ENCODE measurements around the gene TMEM221. TPM values are rescaled to one million over a fixed set of nuclear protein-coding genes. Genes with fewer than 3 reads are reported as not detected.
"Not testable (repeated sequence)": the region's sequence is repeated elsewhere in the genome, so short reads cannot be mapped to it uniquely, and the experiment has no call there.

Gene TMEM221
- polyA plus RNA-seq (ENCODE audit: insufficient read length): 1.5 TPM

DNA sequence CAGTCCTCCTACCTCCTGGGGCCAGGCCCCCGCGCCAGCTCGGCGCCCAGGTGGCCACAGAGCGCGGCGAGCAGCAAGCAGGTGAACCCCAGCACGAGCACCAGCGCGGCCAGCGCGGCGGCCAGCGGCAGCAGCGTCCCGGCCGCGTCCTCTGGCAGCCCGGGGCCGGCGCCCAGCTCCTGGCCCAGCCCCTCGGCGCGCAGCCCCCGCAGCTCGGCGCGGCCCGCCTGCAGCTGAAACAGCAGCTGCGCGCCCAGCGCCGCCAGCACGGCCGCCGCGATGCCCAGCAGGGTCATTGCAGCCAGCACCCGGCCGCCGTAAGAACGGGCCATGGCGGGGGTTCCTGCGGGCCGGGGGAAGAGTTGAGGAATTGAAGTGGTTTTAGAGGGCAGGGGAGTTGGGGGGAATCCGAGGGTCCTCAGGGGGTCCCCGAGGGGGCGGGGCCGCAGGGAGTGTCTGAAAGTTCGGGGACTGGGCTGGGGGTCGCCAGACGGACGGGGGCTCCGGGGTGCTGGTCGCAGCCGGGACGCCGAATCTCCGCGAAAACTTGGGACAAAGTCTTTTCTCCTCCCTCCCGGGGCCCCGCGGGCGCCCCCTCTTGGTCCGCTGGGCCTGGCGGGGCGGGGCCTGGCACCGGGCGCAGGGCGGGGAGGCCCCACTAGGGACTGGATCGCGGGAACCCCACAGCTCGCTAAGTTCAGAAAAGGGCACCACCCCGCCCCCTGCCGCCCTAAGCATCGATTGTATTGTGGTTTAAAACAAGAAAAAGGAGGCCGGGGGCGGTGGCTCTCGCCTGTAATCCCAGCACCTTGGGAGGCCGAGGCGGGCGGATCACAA is at the start of gene TMEM221:
Gene TMEM221, minus strand, starts transcription at position 538 of the 837 bp plus-strand sequence. Its CDS starts 206 bp downstream, at position 332.
- peak; percentile 43 for DNase-seq

DNA sequence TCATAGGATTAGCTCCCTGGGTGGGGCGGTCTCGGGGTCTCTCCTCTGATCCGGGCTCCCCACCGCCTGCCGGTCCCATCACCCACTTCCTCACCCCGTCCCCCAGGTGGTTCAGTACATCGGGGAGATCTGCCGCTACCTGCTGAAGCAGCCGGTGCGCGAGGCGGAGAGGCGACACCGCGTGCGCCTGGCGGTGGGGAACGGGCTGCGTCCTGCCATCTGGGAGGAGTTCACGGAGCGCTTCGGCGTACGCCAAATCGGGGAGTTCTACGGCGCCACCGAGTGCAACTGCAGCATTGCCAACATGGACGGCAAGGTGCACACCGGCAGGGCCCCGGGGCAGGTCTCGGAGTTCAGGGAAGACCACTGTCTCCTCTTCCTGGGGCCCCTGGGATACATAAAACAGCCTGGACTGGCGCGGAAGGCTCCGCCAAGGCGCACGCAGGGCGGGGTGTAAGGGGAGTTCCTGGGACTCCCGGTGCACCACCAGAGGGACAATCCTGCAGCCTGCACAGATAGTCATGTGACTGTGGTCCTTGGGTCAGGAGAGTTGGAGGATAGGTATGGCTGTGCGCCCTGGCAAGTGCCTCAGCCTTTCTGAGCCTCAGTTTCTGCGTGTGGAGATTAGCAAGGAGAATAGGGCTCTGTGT is 48.8 kb upstream of the TMEM221 start:
- DNase-seq: no peak

DNA sequence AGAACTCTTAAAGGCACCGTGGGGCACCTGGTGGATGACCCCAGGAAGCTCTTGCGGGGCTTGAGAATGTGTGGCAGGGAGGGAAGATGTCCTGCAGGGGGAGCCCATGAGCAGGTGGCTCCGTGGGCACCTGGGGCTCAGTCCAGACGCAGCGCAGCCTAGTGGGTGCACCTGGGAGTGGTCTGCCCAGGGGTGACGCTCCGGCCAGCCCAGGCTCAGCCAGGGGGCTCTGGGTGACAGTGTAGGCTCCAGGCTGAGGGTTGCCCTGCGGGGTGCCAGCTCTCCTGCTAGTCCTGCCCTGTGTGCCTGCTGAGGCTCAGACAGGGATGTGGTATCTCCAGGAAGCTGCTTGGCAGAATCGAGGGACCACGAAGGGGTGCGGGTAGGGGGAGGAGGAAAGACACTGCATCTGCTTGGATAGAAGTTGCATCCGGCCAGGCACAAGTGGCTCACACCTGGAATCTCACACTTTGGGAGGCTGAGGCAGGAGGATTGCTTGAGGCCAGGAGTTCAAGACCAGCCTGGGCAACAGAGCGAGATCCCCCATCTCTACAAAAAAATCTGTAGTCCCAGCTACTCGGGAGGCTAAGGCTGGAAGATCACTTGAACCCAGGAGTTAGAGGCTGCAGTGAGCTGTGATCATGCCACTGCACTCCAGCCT is 48.0 kb upstream of the TMEM221 start:
- DNase-seq: peak; percentile 32

DNA sequence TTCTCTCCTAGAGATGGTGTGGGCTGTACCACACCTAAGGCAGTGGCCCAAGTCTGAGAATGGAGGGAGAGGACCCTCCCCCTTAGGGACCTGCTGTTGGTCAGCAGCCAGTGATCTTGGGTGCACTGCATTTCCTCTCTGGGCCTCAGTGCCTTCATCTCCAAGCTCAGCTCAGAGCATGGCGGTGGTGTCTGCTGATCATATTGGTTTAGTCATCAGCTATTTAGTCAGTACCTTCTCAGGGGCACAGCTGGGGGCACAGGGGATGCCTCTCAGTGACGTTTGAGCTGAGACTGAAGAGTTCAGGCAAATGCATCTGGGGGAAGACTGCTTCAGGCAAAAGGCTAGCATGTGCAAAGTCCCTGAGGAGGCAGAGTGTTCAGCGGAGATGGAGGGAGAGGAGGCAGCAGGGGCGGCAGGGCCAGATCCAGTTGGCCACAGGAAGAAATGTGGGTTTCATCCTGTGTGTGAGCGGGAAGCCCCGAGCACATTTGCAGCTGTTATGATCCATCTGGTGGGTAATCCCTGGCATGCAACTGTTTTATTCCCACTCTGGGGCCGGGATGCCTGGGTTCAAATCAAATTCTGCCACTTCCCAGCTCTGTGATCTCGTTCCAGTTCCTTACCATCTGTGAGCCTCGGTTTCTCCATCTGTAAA is 47.3 kb upstream of the TMEM221 start:
- no peak for DNase-seq

DNA sequence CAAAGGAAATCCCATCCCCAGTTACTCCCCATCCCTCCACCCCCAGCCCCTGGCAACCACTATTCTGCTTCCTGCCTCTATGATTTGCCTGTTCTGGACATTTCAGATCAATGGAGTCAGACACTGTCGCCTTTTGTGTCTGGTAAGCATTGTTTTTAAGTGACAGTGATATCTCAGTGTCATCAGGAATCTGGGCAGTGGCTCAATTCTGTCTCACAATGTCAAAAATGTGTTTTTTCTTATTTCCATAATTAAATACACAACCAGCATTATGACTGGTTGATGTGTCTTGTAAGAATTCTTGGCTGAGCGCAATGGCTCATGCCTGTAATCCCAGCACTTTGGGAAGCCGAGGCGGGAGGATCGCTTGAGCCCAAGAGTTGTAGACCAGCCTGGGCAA is 42.8 kb upstream of the TMEM221 start:
- no peak for DNase-seq

DNA sequence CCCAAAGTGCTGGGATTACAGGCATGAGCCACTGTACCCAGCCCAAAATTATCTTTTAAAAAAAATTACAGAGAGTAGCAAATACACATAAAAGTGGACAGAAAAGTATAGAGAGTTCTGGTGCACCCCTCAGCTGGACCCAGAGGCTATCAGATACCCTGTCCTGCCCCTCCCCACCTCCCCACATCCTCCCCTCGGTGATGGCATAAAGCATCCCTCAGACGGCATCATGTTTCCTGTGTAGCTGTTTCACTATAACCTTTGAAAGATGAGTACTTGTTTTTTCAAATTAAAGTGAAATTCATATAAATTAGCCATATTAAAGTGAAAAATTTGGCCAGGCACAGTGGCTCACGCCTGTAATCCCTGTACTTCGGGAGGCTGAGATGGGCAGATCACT is 41.9 kb upstream of the TMEM221 start:
- DNase-seq: no peak

DNA sequence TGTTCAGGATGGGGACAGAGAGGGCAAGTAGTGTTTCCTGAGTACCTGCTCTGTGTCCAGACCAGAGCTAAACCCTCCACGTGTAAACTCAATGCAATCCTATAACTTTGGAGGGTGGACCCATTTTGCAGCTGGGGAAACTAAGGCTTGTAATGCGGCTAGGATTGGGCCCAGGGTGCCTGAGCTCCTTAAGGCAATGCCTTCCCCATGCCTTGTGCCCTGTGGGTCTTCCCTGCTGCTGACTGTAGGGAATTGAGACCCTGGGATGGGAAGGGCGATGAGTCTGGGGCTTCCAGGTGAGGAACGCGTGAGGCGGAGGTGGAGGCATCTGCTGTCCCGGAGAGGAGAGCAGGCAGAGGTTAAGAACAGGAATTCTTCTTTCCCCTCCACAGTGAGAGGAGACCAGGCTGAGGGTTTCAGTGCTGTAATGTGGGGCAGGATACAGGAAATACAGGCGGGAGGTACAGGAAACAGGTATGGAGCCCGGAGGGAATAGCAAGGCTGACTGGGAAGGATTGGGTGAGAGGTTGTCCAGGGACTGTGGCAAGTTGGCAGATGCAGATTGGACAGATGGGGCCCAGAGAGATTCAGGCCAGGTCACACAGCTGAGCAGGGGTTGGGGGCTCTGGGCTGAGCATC is 41.0 kb upstream of the TMEM221 start:
- no peak for DNase-seq

DNA sequence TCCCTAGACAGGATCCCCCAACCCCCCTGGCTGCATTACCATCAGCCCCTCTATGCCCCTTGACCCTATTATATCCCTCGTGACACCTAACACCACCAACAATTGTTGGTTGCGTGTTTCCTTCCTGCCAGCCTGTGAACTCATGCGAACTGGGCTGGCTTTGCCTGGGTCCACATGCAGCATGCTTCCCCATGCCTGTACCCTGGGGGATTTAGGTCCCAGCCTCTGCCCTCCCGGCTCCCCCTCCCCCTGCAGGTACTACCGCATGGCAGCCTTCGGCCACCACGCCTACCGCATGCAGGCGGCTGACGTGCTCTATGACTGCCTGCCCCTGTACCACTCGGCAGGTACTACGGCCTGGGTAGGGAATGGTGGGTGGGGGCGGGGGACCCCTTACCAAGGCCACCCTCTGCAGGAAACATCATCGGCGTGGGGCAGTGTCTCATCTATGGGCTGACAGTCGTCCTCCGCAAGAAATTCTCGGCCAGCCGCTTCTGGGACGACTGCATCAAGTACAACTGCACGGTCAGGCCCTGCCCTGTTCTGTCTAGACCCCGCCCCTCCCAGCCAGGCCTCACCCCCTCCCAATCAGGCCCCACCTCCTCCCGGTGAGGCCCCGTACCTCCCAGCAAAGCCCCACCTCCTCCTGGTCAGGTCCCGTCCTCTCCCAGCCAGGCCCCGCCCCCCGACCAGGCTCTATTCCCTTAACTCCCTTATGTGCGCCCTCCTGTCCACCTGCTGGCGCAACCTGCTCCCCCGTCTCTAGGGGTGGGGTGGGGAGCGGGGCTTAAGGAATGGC is 40.3 kb upstream of the TMEM221 start:
- no peak for DNase-seq

DNA sequence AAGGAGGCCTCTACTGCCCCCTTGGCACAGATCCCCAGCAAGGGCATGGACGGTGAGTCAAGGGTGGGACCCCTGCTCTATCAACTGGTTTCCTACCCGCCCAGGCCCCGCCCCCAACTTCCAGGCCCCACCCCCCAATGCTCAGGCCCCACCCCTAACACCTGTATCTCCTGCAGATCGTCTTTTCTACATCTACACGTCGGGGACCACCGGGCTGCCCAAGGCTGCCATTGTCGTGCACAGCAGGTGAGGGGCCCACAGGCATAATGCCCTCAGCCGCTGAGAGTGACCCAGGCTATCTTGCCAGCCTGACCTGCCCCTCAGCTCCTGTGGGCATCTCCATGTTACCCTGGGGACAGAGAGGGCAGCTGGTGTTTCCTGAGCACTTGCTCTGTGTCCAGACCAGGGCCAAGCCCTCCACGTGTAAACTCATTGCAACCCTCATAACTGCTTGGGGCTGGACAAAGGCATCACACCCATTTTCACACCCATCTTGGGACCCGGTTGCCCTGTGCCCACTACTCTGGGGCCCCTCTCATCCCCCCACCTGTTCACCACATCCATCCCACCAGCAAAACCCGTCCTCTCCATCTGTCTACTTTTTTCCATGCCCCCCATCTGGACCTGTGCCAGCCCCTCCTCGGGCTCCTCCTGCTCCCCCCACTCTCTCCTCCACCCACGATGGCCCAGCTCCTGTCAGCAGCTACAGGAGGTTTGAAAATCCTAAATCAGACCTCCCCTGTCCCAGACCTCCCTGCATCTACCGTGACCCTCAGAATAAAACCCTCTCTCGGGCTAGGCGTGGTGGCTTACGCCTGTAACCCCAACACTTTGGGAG is 39.0 kb upstream of the TMEM221 start:
- no peak for DNase-seq

DNA sequence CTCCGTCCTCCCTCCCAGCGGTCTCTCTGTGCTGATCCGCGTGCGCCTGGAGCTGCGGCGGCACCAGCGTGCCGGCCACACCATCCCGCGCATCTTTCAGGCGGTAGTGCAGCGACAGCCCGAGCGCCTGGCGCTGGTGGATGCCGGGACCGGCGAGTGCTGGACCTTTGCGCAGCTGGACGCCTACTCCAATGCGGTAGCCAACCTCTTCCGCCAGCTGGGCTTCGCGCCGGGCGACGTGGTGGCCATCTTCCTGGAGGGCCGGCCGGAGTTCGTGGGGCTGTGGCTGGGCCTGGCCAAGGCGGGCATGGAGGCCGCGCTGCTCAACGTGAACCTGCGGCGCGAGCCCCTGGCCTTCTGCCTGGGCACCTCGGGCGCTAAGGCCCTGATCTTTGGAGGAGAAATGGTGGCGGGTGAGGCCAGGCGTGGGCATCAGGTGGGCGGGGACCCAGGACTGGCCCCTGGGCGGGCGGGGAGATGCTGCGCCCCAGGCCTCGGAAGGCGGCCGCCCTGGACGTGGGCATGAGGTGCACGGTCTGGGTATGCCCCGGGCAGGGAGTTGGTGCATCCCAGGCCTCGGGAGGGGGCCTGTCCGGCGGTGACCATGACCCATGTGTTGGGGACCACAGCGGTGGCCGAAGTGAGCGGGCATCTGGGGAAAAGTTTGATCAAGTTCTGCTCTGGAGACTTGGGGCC is 38.2 kb upstream of the TMEM221 start:
- DNase-seq: no peak

DNA sequence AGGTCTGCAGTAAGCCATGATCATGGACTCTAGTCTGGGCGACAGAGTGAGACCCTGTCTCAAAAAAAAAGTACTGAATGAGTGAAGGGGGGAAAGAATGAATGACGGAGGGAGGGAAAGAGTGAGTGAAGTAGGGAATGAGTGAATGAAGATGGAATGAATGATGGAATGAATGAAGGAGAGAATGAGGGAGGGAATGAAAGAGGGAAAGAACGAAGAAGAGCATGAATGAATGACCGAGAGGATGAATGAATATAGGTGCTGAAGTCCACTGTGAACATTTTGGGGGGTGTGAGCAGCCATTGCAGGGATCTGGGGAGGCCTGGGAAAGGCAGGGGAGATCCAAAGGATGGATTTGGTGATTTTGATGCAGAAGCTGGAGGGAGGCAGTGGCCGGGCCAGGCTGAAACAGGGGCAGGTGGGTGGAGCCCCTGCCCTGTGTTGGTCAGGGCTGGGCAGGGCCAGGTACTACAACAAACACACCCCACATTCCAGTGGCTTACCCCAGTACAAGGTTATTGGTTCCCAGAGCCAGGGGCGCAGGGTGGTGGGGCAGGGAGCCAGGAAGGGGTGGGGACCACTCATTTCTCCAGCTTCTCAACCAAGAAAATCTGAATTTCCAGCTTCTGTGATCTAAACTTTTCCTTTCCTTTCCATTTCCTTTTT is 36.2 kb upstream of the TMEM221 start:
- no peak for DNase-seq

DNA sequence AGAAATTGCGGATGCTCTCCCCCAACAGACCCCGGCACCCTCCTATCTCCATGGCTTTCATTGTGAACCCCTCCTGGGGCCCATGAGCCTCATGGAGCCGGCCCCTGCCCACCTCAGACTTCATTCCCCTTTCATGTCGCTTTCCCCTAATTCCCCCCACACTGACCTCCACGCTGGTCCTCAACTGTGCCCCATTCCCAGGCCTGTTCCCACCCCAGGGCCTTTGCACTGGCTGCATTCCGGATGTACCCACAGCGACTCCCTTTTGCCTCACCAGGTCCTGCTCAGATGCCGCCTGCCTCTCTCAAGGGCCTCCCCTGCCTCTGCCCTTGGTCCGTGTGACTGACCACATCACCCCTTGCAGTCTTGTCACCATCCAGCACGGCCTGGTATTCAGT is 35.1 kb upstream of the TMEM221 start:
- DNase-seq: no peak

DNA sequence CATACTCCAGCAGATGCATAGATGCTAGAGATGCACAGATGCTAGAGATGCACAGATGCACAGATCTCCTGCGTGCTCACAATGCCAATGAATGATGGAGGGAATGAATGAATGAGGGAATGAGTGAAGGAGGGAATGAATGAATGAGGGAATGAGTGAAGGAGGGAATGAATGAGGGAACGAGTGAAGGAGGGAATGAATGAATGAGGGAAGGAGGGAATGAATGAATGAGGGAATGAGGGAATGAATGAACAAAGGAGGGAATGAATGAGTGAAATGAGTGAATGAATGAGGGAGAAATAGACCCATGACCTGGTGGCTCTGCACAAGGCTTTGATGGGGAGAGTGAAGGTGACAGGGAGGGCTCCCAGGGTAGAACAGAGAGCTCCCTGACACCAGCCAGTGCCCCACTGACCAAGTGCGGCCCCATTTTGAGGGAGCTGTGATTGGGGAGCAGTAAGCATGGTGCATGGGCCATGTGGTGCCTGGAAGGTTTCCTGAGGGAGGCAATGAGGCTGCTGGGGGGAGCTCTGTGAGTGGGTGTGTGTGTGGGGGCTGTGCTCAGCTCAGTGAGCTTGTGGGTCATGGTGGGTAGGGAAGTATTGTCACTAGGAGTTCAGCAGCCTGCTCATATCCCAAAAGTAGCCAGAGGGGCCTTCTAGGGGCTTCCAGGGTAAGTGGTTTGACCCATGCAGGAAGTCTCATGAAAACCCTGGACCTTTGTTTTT is 34.6 kb upstream of the TMEM221 start:
- DNase-seq: no peak

DNA sequence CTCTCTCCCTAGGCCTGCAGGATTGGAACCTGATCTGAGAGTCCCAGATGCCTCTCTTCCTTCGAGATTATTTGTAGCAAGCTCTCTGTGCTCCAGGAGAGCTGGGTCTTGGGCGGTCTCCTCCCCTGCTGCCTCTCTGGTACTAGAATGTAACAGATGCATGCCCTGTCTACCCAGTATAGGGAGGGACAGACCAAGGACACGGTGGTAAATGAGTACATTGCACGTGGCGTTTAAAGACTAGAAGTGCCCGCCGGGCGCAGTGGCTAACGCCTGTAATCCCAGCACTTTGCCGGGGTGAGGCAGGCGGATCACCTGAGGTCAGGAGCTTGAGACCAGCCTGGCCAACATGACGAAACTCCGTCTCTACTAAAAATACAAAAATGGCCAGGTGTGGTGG is 33.5 kb upstream of the TMEM221 start:
- no peak for DNase-seq

DNA sequence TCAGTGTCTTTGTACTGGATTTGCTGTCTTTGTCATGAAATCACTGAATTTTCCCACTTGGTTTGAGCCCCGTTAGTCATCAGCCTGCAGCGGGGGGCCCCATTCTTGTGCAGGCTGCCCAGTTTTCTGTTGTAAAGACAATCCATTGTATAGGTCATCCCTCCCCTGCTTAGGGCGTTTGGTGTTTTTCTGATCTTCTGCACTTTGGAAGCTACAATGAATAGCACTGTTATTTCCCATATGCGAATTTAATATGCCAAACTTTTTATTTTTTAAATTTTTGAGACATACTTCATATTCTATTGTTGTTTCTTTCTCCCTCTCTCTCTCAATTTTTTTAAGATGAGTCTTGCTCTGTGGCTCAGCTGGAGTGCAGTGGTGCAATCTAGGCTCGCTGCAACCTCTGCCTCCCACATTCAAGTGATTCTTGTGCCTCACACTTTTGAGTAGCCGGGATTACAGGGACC is 30.9 kb upstream of the TMEM221 start:
- DNase-seq: no peak

DNA sequence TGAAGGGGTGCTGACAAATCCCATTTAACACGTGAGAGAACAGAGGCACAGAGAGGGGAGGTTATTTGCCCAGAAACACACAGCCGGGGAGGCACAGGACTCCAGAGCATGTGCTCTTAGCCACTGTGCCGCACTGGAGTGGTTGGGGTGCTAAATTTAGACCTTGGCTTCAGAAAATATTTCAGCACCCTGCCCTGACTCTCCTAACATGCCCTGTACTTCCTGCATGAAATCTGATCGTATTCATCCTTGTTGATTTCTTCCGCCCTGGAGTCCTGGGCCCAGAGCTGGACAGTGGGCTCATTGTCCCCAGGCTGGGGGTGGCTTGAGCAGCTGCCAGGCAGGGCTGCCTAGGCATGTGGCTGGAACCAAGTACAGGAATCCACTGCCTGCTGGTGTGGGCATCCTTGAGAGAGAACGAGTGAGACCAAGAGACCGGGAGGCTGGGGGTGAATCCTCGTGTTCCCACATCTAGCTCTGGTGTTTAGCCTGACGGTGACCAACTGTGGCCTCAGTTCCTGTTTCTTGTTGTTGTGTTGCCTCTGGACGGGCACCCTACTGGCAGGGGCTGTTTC is 27.2 kb upstream of the TMEM221 start:
- no peak for DNase-seq

DNA sequence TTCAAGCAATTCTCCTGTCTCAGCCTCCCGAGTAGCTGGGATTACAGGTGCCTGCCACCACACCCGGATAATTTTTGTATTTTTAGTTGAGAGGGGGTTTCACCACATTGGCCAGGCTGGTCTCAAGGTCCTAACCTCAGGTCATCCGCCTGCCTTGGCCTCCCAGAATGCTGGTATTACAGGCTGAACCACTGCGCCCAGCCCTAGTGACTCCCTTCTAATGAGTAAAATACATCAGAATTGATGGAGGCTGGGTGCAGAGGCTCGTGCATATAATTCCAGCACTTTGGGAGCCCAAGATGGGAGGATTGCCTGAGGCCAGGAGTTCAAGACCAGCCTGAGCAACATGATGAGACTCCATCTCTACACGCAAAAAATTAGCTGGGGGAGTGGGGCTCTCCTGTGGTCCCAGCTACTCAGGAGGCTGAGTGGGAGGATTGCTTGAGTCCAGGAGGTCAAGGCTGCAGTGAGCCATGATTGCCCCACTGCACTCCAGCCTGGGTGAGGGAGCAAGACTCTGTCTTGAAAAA is 26.6 kb upstream of the TMEM221 start:
- not testable (repeated sequence) for DNase-seq

DNA sequence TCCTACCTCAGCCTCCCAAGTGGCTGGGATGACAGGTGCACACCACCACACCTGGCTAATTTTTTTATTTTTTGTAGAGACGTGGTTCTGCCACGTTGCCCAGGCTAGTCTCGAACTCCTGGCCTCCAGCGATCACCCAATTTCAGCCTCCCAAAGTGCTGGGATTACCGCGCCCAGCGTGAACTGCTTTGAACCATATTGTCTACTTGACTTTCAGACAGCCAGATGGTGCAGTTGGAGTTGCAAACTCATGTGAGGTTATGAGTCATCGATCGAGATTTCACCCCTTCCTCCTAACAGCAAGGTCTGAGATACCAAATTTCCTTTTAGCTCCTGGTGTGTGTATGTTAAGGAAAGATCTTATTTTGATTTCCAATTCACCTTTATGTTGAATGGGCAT is 24.6 kb upstream of the TMEM221 start:
- no peak for DNase-seq

All from hindlimb muscle (tissue), 1 donor.